ENCODE measurements around the gene BOD1L1. TPM values are rescaled to one million over a fixed set of nuclear protein-coding genes. Genes with fewer than 3 reads are reported as not detected.

BOD1L1 gene
- total and polyA plus RNA-seq, 2 experiments from 2014 or later, result 6.6 to 16.5 TPM

DNA sequence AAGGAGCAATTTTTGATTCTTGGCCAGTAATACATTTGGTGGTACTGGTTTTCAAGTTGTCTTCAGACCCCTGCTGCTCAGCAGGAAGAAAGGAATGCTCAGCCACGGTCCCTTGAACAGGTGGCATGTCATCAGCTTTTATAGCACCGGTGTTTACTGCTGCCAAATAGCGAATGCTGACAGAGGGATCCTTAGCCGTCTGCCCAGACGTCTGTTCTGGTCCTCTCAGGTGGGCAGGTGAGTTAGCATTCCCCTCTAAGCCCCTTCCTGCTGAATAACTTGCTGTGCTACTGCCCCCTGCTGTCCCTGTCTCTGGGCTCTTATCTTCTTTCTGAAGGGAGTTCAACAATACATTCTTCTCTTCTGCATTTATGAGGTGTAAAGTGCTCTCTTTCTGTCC, 28.4 kb downstream of the BOD1L1 start:
- no peaks in the 10 kb centered on the region for H4K20me1 ChIP-seq (ENCODE audit: insufficient read depth)
- peaks cover 14% of the 10 kb centered on the region for H3F3A ChIP-seq (ENCODE audit: insufficient read depth)
- H3K36me3 ChIP-seq (ENCODE audit: low read depth), result peaks cover 52% of the 10 kb centered on the region
- 57 to 72% methylated on average over 5 of the region's 5 CpGs for WGBS, 2 experiments (ENCODE audit: low coverage in 1 of 2, low lambda C conversion rate in 2 of 2, missing lambda C conversion rate in 2 of 2)
- no peaks in the 10 kb centered on the region for H3K9me2 ChIP-seq (ENCODE audit: insufficient read depth)
- H3K9me3 ChIP-seq (ENCODE audit: low read depth), result no peaks in the 10 kb centered on the region
- H3K9ac ChIP-seq, result no peak overlapping the region
- peaks cover 17% of the 10 kb centered on the region for H3K4me1 ChIP-seq (ENCODE audit: insufficient read depth)
- no peak overlapping the region for H2AFZ ChIP-seq
- in situ Hi-C loops (cut with MboI), result no loop called here
- no peaks in the 10 kb centered on the region for H3K79me2 ChIP-seq (ENCODE audit: insufficient read depth)
- DNase-seq, result peak; percentile 9
- TF ChIP-seq EZH2phosphoT487 (IDR thresholded peaks at IDR 0.05; ENCODE audit: insufficient read depth, low read depth), result no peak
- TF ChIP-seq EZH2 (IDR thresholded peaks at IDR 0.05; ENCODE audit: insufficient read depth, poor library complexity, severe bottlenecking), result no peak
- no peak overlapping the region for H3K4me3 ChIP-seq
- H3K27ac ChIP-seq, result no peak overlapping the region
- H3K4me2 ChIP-seq (ENCODE audit: unreplicated experiment), result no peak overlapping the region
- no peaks in the 10 kb centered on the region for H3K27me3 ChIP-seq (replicated peaks; ENCODE audit: insufficient read depth)

DNA sequence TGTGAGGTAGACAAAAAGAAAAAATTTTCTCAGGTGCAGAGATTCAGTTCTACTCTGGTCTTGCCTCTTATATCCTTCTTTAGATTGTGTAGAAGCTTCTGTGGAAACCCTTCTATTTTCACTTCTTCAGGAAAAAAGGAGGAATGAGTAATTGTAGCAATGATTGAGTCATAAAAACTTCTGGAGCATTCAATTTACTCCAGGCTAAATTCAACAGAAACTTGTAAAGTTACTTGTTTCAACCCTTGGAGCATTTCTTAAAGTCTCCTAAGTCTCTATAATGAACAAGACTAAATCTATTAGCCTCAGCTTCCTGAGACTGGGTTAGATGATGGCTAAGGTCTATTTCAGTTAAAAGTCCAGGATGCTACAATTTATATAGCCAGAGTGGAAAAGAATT, 29.9 kb downstream of the BOD1L1 start:
- Histone ChIP-seq H4K20me1 (ENCODE audit: insufficient read depth) (no peaks in the 10 kb centered on the region), H3K36me3 (ENCODE audit: low read depth) (peaks cover 47% of the 10 kb centered on the region), H3F3A (ENCODE audit: insufficient read depth) (peaks cover 14% of the 10 kb centered on the region), H3K4me3 (no peak overlapping the region), H3K9me2 (ENCODE audit: insufficient read depth) (no peaks in the 10 kb centered on the region), H2AFZ (no peak overlapping the region), H3K9me3 (ENCODE audit: low read depth) (no peaks in the 10 kb centered on the region), H3K4me1 (ENCODE audit: insufficient read depth) (peaks cover 17% of the 10 kb centered on the region), H3K9ac (no peak overlapping the region), H3K27me3 (replicated peaks; ENCODE audit: insufficient read depth) (no peaks in the 10 kb centered on the region), H3K79me2 (ENCODE audit: insufficient read depth) (no peaks in the 10 kb centered on the region), H3K4me2 (ENCODE audit: unreplicated experiment) (peak overlapping the region; percentile 11), H3K27ac (no peak overlapping the region; the same call in 1 of the 2 replicates)
- in situ Hi-C loops (cut with MboI), result no loop called here
- TF ChIP-seq EZH2phosphoT487 (IDR thresholded peaks at IDR 0.05; ENCODE audit: insufficient read depth, low read depth), result no peak
- TF ChIP-seq EZH2 (IDR thresholded peaks at IDR 0.05; ENCODE audit: insufficient read depth, poor library complexity, severe bottlenecking), result no peak
- DNase-seq, result peak; percentile 62

DNA sequence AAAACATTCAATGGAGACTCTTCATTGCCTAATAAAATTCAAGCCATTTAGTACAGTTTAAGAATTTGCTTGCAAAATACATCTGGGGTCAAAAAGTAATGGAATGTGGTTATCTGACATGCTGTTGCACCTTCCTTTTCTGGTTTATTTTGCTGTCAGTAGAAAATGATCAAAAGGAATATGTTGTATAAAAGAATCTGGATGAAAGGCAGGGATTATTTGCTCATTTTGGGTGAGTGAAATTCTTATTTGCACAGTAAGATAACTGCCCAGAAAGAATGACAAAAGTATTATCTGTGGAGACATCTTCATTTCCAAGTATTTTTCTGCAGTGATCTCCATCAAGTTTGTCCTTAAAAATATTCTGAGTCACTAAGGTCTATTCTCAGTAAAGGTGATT, 30.4 kb downstream of the BOD1L1 start:
- no peaks in the 10 kb centered on the region for H3K9me3 ChIP-seq (ENCODE audit: low read depth)
- H3K9ac ChIP-seq, result no peak overlapping the region
- no peaks in the 10 kb centered on the region for H3K27me3 ChIP-seq (replicated peaks; ENCODE audit: insufficient read depth)
- no peaks in the 10 kb centered on the region for H3K79me2 ChIP-seq (ENCODE audit: insufficient read depth)
- H3F3A ChIP-seq (ENCODE audit: insufficient read depth), result peaks cover 14% of the 10 kb centered on the region
- TF ChIP-seq EZH2phosphoT487 (IDR thresholded peaks at IDR 0.05; ENCODE audit: insufficient read depth, low read depth) (no peak), EZH2 (IDR thresholded peaks at IDR 0.05; ENCODE audit: insufficient read depth, poor library complexity, severe bottlenecking) (no peak)
- H3K4me2 ChIP-seq (ENCODE audit: unreplicated experiment), result peak overlapping the region; percentile 11
- in situ Hi-C loops (cut with MboI), result no loop called here
- no peak for DNase-seq
- H3K9me2 ChIP-seq (ENCODE audit: insufficient read depth), result no peaks in the 10 kb centered on the region
- H4K20me1 ChIP-seq (ENCODE audit: insufficient read depth), result no peaks in the 10 kb centered on the region
- H3K4me3 ChIP-seq, result no peak overlapping the region
- H3K36me3 ChIP-seq (ENCODE audit: low read depth), result peaks cover 47% of the 10 kb centered on the region
- H2AFZ ChIP-seq, result no peak overlapping the region
- no peak overlapping the region for H3K27ac ChIP-seq
- H3K4me1 ChIP-seq (ENCODE audit: insufficient read depth), result peaks cover 17% of the 10 kb centered on the region

DNA sequence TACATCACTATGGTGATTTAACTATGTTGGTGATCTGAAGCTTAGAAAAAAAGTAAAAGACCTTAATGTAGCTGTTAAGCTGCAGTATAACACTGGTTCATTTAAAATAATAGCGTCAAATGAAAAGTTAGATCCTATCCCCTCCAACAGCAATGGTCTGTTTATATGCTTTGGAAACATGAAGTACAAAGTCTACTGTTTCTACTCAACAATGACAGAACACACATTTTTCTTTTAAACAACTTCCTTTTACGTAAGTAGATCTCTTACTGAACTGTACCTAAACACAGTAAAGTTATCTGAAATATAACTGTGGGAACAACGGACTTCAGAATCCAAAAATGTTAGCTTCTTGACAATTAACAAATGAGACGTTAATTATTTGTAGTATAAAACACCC, 35.3 kb downstream of the BOD1L1 start:
- Histone ChIP-seq H3K4me1 (ENCODE audit: insufficient read depth) (peaks cover 5% of the 10 kb centered on the region), H3K27ac (no peak overlapping the region), H3F3A (ENCODE audit: insufficient read depth) (no peaks in the 10 kb centered on the region), H3K9me3 (ENCODE audit: low read depth) (no peaks in the 10 kb centered on the region), H3K4me3 (no peak overlapping the region), H2AFZ (no peak overlapping the region), H3K27me3 (replicated peaks; ENCODE audit: insufficient read depth) (no peaks in the 10 kb centered on the region), H3K9ac (no peak overlapping the region), H3K4me2 (ENCODE audit: unreplicated experiment) (no peak overlapping the region), H3K36me3 (ENCODE audit: low read depth) (peaks cover 82% of the 10 kb centered on the region), H3K79me2 (ENCODE audit: insufficient read depth) (no peaks in the 10 kb centered on the region), H4K20me1 (ENCODE audit: insufficient read depth) (no peaks in the 10 kb centered on the region), H3K9me2 (ENCODE audit: insufficient read depth) (no peaks in the 10 kb centered on the region)
- 84 to 88% methylated on average over 4 of the region's 4 CpGs for whole genome bisulfite sequencing, 2 experiments (ENCODE audit: low coverage in 1 of 2, low lambda C conversion rate in 2 of 2, missing lambda C conversion rate in 2 of 2)
- TF ChIP-seq EZH2phosphoT487 (IDR thresholded peaks at IDR 0.05; ENCODE audit: insufficient read depth, low read depth) (no peak), EZH2 (IDR thresholded peaks at IDR 0.05; ENCODE audit: insufficient read depth, poor library complexity, severe bottlenecking) (no peak)
- in situ Hi-C loops (cut with MboI), result no loop called here
- DNase-seq, result no peak

DNA sequence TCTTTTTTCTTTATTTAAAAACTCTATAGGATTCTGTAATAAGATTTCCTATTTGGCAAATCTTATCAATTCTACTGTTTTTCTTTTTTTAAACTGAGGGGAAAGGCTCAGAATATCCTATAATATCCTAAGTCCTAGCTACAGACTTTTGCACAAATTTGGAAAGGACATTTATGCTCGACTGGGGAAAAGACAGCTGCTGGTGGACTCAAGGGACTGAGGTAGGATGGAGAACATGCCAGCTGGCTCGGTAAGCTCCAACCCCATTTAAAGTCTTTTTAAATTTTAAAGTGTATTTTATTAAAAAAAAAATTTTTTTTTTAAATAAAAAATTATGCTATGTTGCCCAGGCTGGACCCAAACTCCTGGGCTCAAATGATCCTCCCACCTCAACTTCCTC, 36.8 kb downstream of the BOD1L1 start:
- WGBS, 2 experiments (ENCODE audit: low coverage in 1 of 2, low lambda C conversion rate in 2 of 2, missing lambda C conversion rate in 2 of 2), result 98 to 99% methylated on average over 2 of the region's 2 CpGs
- no peak for DNase-seq
- H4K20me1 ChIP-seq (ENCODE audit: insufficient read depth), result no peaks in the 10 kb centered on the region
- no peak overlapping the region for H3K4me2 ChIP-seq (ENCODE audit: unreplicated experiment)
- no peaks in the 10 kb centered on the region for H3K79me2 ChIP-seq (ENCODE audit: insufficient read depth)
- no peaks in the 10 kb centered on the region for H3K9me3 ChIP-seq (ENCODE audit: low read depth)
- peaks cover 82% of the 10 kb centered on the region for H3K36me3 ChIP-seq (ENCODE audit: low read depth)
- H3K4me3 ChIP-seq, result no peak overlapping the region
- H3K9ac ChIP-seq, result no peak overlapping the region
- no peaks in the 10 kb centered on the region for H3K27me3 ChIP-seq (replicated peaks; ENCODE audit: insufficient read depth)
- in situ Hi-C loops (cut with MboI), result no loop called here
- H3K27ac ChIP-seq, result no peak overlapping the region
- H3K4me1 ChIP-seq (ENCODE audit: insufficient read depth), result no peaks in the 10 kb centered on the region; the same call in 1 of the 2 replicates
- H3F3A ChIP-seq (ENCODE audit: insufficient read depth), result no peaks in the 10 kb centered on the region
- TF ChIP-seq EZH2phosphoT487 (IDR thresholded peaks at IDR 0.05; ENCODE audit: insufficient read depth, low read depth), result no peak
- no peak for TF ChIP-seq EZH2 (IDR thresholded peaks at IDR 0.05; ENCODE audit: insufficient read depth, poor library complexity, severe bottlenecking)
- no peak overlapping the region for H2AFZ ChIP-seq
- no peaks in the 10 kb centered on the region for H3K9me2 ChIP-seq (ENCODE audit: insufficient read depth)
